Spleen (tissue), 11 donors: ENCODE data around the gene MID1. TPM values are rescaled to one million over a fixed set of nuclear protein-coding genes. Genes with fewer than 3 reads are reported as not detected.

Experiments used
- DNase-seq: peaks from one replicate; pipeline ENCODE4 v3.0.0-alpha.2; 2020
- H3K27ac ChIP-seq, 8 donors: fragments of 200-600 bp; sonication (generic) in 7 of 8; 1 replicate in 4 of 8; 2 replicates in 4 of 8; pipeline versions ENCODE4 v1.5.0 to v1.8.0; 2016 to 2021; ENCODE audit warnings: inconsistent platforms in 4 of 8, mild to moderate bottlenecking in 4 of 8, moderate library complexity in 1 of 8
- H3K27me3 ChIP-seq, 7 donors: fragments of 200-600 bp; sonication (generic) in 6 of 7; replicated peaks in 1 of 7; 1 replicate in 4 of 7; 2 replicates in 3 of 7; pipeline versions ENCODE4 v1.5.0 to v1.8.0; 2016 to 2021; ENCODE audit warnings: inconsistent platforms in 3 of 7, mild to moderate bottlenecking in 1 of 7
- H3K36me3 ChIP-seq, 6 donors: fragments of 200-600 bp; sonication (generic) in 5 of 6; 1 replicate in 4 of 6; 2 replicates in 2 of 6; pipeline versions ENCODE4 v1.5.0 to v1.8.0; 2016 to 2021; ENCODE audit warnings: inconsistent platforms in 2 of 6
- H3K4me1 ChIP-seq, 6 donors: fragments of 200-600 bp; sonication (generic) in 5 of 6; 1 replicate in 3 of 6; 2 replicates in 3 of 6; pipeline versions ENCODE4 v1.5.0 to v1.8.0; 2016 to 2021; ENCODE audit warnings: inconsistent platforms in 3 of 6
- H3K4me3 ChIP-seq, 8 donors: fragments of 200-600 bp; sonication (generic) in 7 of 8; 1 replicate in 4 of 8; 2 replicates in 4 of 8; pipeline versions ENCODE4 v1.5.0 to v1.8.0; 2016 to 2021; ENCODE audit warnings: inconsistent platforms in 4 of 8, mild to moderate bottlenecking in 4 of 8, moderate library complexity in 2 of 8
- H3K9me3 ChIP-seq, 8 donors: fragments of 200-600 bp; sonication (generic) in 7 of 8; 1 replicate in 4 of 8; 2 replicates in 4 of 8; pipeline versions ENCODE4 v1.5.0 to v1.8.0; 2016 to 2021; ENCODE audit warnings: inconsistent platforms in 4 of 8
- CTCF ChIP-seq, 11 experiments: fragments of 200-600 bp in 7 of 11; fragments of 450-650 bp in 4 of 11; sonication (generic) in 4 of 11; IDR thresholded peaks in 8 of 11; conservative IDR thresholded peaks in 3 of 11; 1 replicate in 7 of 11; 2 replicates in 4 of 11; pipeline versions ENCODE4 v1.4.0 to v1.8.0; 2016 to 2021; ENCODE audit warnings: antibody characterized with exemption in 11 of 11, inconsistent platforms in 4 of 11, mild to moderate bottlenecking in 1 of 11
- POLR2A ChIP-seq, 3 donors: fragments of 450-650 bp; IDR thresholded peaks; one replicate each; pipeline ENCODE4 v1.5.1; 2017; ENCODE audit warnings: antibody characterized with exemption in 3 of 3, mild to moderate bottlenecking in 1 of 3
- POLR2AphosphoS5 ChIP-seq, 3 donors: sonication (generic); formaldehyde crosslinking; IDR thresholded peaks; one replicate each; pipeline ENCODE4 v1.5.1; 2017; ENCODE audit warnings: antibody characterized with exemption in 3 of 3
- whole genome bisulfite sequencing, 5 donors: extraction: QIAGEN DNeasy Blood & Tissue Kit in 3 of 5; methylation state at CpG; one replicate each; pipeline versions ENCODE4 v1.1.5 to v1.1.7; 2013 to 2018; 5-methylcytosine and 5-hydroxymethylcytosine counted together
- intact Hi-C: fragments of 100-400 bp; cut with DNase I; formaldehyde crosslinking; loops from one replicate; pipeline ENCODE4 v1.15.0; 2023; ENCODE audit warnings: low total_unique reads
- polyA plus RNA-seq, 3 donors: library from polyadenylated mRNA; stranded (reverse); fragments of 200-250 nt; gene quantifications; one replicate each; pipeline ENCODE4 v1.2.1, GENCODE V29; 2013
- total RNA-seq, 7 donors: library from RNA; depleted of rRNA in 3 of 7; stranded (reverse); fragments of >200 nt in 3 of 7; fragmentation: NEBNext Ultra II Directional in 4 of 7; extraction: Animal tissue kit (Norgen Biotek cat#: 25700) in 4 of 7; gene quantifications; one replicate each; pipeline versions ENCODE4 v1.1.0 to v1.2.1, GENCODE V29; 2016 to 2021
- donor health status: healthy with polysubstance abuse.
- donor health status: DM: no; HTN: no; CAD: no; lungs with moderate emphysema.
- donor health status: DM: no; HTN: no; CAD: no.
- donor health status: Bipolar disorder and iron deficiency.
- donor health status: healthy.
- donor health status: DM: no; HTN: no; CAD: no.
- donor health status: DM: yes; HTN: yes; CAD: no.

The MID1 gene
- total and polyA plus RNA-seq, 10 donors = 0.24 to 4.4 (median 2.7) TPM

GRCh38 chrX:10401239-10401638 lies 219.1 kb downstream of the MID1 start:
- no peak for DNase-seq

DNA sequence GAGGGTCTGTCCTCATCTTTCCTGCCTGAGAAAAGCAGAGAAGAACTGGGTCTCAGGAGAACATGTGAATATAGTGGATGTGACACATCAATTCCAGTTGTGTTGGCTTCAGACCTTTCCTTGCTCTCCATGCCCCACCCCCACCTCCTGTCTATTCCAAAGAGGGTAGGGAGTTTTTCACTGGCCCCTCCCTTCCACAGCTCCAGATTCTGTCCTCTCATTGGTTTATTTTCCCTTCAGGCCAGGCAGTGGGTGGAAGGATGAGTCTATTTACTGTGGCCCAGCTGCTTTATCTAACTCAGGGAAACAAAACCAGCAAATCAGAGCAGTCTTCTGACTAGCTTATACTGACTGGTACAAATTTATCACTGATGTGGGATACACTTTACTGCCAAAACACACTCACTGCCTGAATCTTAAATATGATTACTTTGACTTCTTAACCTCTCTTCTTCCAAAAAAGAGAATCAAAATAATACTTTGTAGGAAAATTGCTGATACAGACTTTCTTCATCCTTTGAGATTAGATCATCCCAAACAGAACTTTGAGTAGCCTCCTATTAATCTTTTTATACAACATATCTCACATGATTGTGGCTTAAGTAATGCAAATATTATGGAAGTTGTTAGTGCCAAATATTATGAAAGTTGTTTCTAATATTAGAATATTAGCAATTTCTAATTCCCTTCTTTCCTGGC lies 221.2 kb downstream of the MID1 start:
- DNase-seq = no peak
- H3K9me3 ChIP-seq = peaks cover 0 to 7% (median 0%) of the 10 kb centered on the region in 8 donors
- intact Hi-C loops = no loop called here
- TF ChIP-seq CTCF (IDR thresholded peaks at IDR 0.05 in 8 of 11, conservative IDR thresholded peaks at IDR 0.05 in 3 of 11) = no peak
- TF ChIP-seq POLR2A (IDR thresholded peaks at IDR 0.05) = no peak
- TF ChIP-seq POLR2AphosphoS5 (IDR thresholded peaks at IDR 0.05) = no peak
- H3K27ac ChIP-seq = no peak overlapping the region
- H3K27me3 ChIP-seq = no peaks in the 10 kb centered on the region
- H3K4me3 ChIP-seq = no peak overlapping the region
- no peaks in the 10 kb centered on the region for H3K36me3 ChIP-seq
- H3K4me1 ChIP-seq = no peaks in the 10 kb centered on the region

More at GRCh38 chrX:10401239-10401638, 219.1 kb downstream of the MID1 start:
- H3K4me1 ChIP-seq = no peaks in the 10 kb centered on the region
- H3K36me3 ChIP-seq = no peaks in the 10 kb centered on the region
- 66 to 92% (median 86%) methylated on average over 1 of the region's 1 CpG for WGBS, 5 donors
- no peak overlapping the region for H3K27ac ChIP-seq
- H3K9me3 ChIP-seq = peaks cover 0 to 7% (median 0%) of the 10 kb centered on the region in 8 donors
- intact Hi-C loops = no loop called here
- H3K27me3 ChIP-seq = no peaks in the 10 kb centered on the region
- TF ChIP-seq CTCF (IDR thresholded peaks at IDR 0.05 in 8 of 11, conservative IDR thresholded peaks at IDR 0.05 in 3 of 11) = no peak
- TF ChIP-seq POLR2A (IDR thresholded peaks at IDR 0.05) = no peak
- no peak for TF ChIP-seq POLR2AphosphoS5 (IDR thresholded peaks at IDR 0.05)
- no peak overlapping the region for H3K4me3 ChIP-seq

DNA sequence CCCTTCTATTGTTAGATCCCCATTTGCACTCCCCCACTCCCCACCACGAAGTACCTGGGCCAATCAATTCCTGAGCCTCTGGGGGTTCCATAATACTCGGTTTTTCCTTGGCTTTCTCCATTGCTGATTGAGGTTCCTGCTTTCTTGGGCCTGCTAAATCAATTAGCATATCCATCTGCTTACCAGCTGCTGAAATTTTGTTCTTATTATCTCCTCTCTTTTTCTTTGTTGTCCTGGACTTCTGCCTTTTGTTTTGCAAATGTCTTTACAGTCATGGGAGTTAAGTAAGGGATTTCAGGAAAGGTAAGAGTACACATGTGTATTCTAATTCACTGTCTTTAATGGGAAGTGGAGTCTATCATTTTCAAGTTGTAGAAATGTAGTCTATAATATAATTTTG lies 222.2 kb downstream of the MID1 start:
- Histone ChIP-seq H3K9me3 (peaks cover 0 to 7% (median 0%) of the 10 kb centered on the region in 8 donors), H3K27me3 (no peaks in the 10 kb centered on the region), H3K4me3 (no peak overlapping the region), H3K4me1 (no peaks in the 10 kb centered on the region), H3K36me3 (no peaks in the 10 kb centered on the region), H3K27ac (no peak overlapping the region)
- DNase-seq = no peak
- TF ChIP-seq POLR2AphosphoS5 (IDR thresholded peaks at IDR 0.05) = no peak
- no peak for TF ChIP-seq POLR2A (IDR thresholded peaks at IDR 0.05)
- TF ChIP-seq CTCF (IDR thresholded peaks at IDR 0.05 in 8 of 11, conservative IDR thresholded peaks at IDR 0.05 in 3 of 11) = no peak
- 32 to 75% (median 71%) methylated on average over 2 of the region's 2 CpGs for WGBS, 5 donors
- intact Hi-C loops = no loop called here

DNA sequence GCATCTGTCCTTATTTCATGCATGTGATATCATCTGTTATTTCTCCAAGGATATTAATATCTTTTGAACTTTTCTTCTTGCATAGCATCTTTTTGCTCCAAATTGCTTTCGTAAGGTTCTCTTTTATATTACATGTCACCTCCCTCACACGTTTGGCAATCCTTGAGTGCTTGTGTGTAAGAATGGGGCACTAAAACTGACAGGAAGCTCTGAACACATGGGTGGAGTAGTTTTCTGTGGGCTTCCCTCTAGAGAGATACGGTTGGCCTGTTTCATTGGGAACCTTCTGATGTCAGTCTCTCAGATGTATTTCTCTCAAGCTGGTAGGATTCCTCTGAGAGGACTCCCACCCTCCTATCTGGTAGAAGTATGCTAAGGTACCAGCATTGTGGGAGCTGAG lies 223.0 kb downstream of the MID1 start:
- TF ChIP-seq POLR2AphosphoS5 (IDR thresholded peaks at IDR 0.05) = no peak
- TF ChIP-seq POLR2A (IDR thresholded peaks at IDR 0.05) = no peak
- TF ChIP-seq CTCF (IDR thresholded peaks at IDR 0.05 in 8 of 11, conservative IDR thresholded peaks at IDR 0.05 in 3 of 11) = no peak
- intact Hi-C loops = no loop called here
- H3K36me3 ChIP-seq = no peaks in the 10 kb centered on the region

More for the DNA sequence above, 223.0 kb downstream of the MID1 start:
- WGBS, 5 donors = 28 to 59% (median 36%) methylated on average over 3 of the region's 3 CpGs
- H3K27me3 ChIP-seq = no peaks in the 10 kb centered on the region
- no peak overlapping the region for H3K4me3 ChIP-seq
- H3K9me3 ChIP-seq = peaks cover 0 to 7% (median 0%) of the 10 kb centered on the region in 8 donors
- DNase-seq = no peak
- H3K27ac ChIP-seq = no peak overlapping the region
- no peaks in the 10 kb centered on the region for H3K4me1 ChIP-seq
